Measurements from ENCODE around the gene NSMCE3.

Gene NSMCE3

DNA sequence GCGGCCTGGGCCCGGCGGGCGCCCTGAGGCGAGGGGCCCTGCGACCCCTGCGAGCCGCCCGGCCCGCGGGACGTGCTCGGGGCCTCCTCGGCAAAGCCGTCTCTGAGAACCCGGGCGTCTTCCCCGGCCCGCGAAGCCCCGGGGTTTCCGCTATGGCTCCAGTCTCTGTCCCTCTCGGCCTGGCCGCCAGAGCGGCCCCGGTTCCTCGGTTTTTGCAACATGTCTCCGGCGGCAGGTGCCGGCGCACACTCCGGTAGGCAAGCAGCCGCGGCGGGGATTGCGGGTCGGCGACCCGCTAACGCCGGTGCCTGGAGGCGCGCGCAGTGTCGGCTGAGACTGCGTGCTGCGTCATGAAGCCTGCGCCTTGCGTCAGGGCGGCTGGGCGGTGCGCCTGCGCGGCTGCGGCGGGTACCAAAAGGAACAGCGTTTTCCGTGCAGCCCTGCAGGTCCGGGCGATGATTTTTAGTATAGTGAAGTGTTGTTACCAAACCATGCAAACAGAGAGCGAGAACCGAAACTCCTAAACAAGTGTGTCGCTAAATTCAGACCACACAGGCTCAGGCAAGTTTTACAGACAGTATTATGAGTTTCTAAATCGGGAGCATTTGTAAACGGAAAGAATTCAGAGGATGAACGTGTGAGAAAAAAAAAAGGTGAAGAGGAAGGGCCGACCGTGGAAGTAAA is at the start of gene NSMCE3:
NSMCE3 (minus strand) TSS at position 338 of the 684 bp plus-strand sequence; CDS start at position 221, 117 bp downstream.
- DNase-seq (ENCODE audit: low read depth), result peak; percentile 79

DNA sequence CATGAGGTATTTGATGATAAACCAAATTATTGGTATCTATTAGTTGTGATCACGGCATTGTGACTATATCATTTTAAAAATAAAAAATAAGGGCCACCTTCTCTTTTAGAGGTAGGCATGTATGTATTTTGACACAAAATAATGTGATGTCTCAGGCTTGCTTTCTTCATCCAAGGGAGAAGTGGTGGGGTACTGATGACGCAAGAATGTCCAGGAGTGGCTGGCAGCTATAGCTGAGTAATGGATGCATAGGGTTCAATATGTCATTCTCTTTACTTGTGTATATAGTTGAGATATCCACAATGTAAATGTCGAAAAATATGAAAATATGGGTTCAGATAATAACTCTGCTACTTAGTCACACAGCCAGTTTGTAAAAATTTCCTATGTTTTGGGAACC is 46.8 kb upstream of the NSMCE3 start:
- DNase-seq (ENCODE audit: low read depth), result no peak

DNA sequence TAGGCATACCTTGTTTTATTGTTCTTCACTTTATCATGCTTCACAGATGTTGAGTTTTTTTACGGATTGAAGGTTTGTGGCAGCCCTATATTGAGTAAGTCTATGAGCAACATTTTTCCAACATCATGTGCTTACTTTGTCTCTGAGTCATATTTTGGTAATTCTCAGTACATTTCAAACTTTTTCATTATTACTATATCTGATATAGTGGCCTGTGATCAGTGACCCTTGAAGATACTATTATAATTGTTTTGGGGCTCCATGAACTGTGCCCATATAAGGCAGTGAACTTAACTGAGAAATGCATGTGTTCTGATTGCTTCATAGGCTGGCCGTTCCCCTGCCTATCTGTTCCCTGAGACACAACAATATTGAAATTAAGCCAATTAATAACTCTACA is 42.8 kb upstream of the NSMCE3 start:
- no peak for DNase-seq (ENCODE audit: low read depth)

DNA sequence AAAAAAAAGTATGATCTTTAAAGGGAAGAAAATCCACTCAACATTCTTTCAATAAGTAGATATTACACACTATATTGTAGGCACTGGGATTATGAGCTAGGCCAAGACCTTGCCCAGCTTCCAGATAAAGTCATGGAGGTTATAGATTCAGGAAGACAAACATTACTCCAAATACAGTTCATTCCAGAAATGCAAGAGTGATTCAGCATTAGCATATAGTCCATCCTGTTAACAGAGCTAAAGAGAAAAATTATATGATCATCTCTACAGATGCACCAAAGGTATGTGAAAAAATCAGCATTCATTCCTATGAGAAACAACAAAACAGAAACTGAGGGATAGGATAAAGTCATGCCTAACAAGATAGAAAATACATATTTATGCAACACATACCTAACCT is 42.1 kb upstream of the NSMCE3 start:
- no peak for DNase-seq (ENCODE audit: low read depth)

DNA sequence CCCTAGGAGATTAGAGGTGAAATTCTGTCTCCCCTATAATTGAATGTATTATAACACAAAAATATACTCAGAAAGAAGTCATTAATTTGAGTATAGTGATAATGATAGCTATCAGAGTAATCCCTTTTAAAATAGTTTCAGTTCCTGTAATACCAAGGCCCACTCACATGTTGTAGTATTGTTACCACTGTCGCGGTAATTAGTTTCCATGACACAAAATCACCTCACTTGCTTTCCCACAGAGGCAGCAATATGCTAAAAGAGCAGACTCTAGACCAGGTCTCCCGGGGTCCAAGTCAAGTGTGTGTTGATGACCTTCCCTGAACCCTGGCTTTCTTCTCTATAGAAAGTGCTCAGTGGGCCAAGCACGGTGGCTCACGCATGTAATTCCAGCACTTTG is 39.5 kb upstream of the NSMCE3 start:
- DNase-seq (ENCODE audit: low read depth), result no peak

DNA sequence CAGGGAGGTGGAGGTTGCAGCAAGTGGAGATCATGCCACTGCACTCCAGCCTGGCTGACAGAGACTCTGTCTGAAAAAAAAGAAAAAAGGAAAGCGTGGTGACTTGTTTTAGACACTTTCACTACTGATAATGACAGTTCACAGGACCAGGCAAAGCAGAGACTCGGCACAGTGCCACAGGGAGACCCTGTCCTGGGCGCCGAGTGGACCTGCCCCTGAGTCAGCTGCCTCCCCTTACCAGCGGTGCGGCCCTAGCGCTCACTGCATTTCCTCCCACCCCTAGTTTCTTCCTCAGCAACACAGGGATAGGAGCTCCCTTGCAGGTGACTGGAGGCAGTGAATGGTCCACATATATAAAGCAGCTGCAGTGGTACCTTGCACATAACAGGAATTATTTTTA is 38.7 kb upstream of the NSMCE3 start:
- DNase-seq (ENCODE audit: low read depth), result no peak

DNA sequence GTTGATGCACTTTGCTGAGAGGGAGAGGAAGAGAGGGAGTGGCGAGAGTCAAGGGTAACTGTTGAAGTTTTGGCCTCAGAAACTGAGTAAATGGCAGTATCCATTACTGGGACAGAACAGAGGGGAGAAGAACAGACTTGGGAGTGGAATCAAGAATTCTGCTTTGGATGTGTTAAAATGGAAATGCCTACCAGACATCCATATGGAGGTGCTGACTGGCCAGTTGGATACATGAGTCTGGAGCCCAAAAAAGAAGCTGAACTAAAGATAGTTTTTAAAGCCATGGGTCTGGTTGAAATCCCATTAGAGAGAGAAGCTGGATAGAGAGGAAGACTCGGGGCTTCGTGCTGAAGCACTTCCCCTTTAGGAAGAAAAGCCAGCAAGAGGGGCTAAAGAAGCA is 35.9 kb upstream of the NSMCE3 start:
- DNase-seq (ENCODE audit: low read depth), result no peak

DNA sequence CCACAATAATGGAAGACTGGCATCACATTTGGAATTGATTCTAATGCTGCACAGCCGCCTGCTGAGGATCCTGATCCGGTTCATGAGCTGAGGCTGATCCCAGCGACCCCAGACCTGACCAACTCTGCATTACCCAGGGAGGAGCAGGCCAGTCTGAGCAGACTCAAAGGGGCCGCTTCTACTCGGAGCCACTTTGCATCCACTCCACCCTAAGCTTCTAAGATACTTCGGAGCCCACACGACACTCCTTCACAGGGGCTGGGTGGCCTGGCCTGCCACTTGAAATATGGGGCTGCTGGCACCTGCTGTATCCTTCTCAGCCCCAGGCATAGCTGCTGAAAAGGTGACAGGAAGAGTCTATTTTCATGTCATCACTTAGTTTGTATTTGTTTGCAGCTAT is 33.2 kb upstream of the NSMCE3 start:
- no peak for DNase-seq (ENCODE audit: low read depth)

DNA sequence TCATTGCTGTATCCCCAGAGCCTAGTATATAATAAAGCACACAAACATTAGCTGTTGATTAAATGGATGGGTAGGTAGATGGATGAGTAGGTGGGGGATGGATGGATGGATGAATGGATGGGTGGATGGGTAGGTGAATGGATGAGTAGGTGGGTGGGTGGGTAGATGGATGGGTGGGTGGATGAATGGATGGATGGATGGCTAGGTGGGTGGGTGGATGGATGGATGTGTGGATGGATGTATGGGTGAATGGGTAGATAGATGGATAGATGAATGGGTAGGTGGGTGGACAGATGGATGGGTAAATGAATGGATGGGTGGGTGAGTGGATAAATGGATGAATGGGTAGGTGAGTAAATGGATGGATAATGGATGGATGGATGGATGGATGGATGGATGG is 30.2 kb upstream of the NSMCE3 start:
- DNase-seq (ENCODE audit: low read depth), result no peak

DNA sequence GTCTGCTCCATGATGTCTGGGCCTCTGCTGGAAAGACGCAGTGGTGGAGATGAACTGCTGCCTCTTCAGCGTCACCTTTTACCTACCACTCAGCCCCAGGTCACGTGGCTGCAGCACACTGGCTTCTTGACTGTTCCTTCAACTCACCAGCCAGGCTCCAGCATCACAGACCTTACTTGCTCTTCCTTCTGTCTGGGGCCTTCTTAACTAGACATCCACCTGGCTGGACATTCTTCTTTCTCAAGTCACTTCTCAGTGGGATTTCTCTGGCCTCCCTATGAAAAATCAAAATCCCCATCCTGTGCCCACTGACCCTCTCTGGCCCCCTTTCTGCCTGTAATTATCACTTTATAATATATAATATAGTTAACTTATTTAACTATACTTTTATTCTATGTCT is 29.7 kb upstream of the NSMCE3 start:
- no peak for DNase-seq (ENCODE audit: low read depth)

DNA sequence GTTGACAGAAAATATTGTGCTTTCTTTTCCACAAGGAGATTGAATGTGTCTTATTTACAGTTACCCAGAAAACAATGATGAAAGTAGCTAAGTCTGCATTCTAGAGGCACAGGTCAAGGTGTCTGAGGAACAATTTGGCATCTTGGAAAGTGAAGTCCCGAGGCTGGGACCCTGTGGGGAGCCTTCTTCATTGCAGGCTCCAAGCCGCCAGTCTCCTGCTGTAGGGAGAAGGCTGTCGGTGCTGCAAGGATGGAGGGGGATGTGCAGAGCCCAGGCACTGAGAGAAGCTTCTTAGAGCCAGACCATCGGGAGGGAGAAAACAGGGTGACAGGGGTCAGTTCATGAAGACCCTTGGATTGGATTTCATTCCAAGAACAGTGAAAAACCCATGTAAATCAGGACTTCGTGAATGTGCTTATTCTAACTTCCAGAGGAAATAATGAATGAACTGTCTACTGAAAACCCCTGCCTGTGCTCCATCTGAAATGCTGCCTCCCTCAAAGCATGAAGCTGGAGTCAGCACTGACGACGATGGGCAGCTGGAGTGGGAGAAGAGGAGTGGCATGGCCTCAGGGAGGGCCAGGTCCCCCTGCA is 25.2 kb upstream of the NSMCE3 start:
- DNase-seq (ENCODE audit: low read depth), result no peak

DNA sequence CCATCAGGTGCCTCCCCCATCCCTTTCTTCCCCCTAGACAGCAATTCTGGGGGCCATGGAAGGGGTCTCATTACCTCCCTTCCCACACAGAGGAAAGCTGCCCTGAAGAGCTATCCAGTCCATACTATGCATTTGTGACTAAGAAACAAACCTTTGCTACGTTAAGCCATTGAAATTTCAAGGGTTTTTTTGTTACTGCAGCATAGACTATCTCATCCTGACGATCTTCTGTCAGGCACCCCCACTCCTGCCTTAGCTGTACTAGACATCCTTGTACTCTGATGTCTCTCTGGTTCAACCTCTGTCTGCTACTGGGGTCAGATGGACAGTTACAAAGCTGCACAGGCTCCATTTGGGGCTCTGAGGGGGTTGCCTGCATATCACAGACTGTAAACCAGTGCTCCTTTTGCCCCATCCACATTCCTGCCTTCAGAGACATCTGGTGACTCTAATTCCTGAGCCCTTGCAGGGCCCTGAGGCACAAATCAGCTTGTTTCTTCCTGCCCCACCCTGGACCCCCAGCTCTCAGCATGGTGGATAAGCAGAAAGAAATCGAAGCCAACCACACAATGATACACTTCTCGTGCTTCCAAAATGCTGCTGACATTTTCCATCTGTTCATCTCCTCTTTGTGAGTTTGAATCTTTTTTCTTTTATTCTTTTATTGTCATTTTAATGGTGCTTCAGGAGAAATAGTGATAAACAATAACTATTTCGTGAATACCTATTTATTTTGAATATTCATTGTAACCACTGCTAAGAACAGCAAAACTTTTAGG is 21.6 kb upstream of the NSMCE3 start:
- DNase-seq (ENCODE audit: low read depth), result no peak

DNA sequence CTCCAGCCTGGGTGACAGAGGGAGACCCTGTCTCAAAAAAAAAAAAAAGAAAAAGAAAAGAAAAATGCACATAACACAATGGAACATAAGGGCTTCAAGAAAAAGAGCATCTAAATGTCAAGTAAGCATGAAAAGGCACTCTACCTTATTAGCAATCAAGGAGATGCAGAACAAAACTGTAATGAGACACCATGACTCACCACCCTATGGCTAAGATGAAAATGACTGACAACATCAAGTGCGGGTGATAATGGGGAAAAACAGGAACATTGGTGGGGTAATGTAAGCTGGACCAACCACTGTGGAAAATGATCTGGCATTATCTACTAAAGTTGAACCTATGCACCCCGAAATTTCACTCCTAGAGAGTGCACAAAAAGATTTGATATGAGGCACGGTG is 19.6 kb upstream of the NSMCE3 start:
- DNase-seq (ENCODE audit: low read depth), result no peak

DNA sequence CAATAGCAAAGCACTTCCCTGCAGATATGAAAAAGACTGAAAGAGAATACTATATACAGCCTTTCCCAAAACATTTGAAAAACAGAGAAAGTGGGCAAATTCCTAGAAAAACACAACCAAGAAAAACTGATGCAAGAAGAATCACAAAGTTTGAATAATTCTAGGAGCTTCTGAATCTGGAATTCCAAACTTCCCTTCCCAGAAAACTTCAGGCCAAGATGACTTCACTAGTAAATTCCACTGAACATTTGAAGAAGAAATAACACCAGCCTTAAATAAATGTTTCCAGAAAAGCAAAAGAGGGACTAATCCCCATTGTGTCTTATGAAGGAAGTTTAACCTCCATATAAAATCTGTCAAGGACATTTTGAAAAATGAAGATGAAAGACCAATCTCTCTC is 15.8 kb upstream of the NSMCE3 start:
- no peak for DNase-seq (ENCODE audit: low read depth)

DNA sequence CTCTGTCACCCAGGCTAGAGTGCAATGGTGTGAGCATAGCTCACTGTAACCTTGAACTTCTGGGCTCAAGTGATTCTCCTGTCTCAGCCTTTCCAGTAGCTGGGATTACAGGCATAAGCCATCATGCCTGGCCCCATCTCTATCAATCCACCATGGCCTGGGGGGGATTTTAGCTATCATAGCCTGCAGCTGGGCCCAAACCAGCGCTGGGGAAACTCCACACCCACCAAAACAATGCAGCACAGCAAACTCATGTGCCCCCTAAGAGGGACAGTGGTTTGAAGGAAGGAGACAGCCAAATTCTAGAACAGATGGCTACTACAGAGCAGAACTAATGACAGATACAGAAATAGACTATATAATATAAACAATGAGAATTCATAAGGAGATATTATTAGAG is 13.8 kb upstream of the NSMCE3 start:
- DNase-seq (ENCODE audit: low read depth), result no peak

DNA sequence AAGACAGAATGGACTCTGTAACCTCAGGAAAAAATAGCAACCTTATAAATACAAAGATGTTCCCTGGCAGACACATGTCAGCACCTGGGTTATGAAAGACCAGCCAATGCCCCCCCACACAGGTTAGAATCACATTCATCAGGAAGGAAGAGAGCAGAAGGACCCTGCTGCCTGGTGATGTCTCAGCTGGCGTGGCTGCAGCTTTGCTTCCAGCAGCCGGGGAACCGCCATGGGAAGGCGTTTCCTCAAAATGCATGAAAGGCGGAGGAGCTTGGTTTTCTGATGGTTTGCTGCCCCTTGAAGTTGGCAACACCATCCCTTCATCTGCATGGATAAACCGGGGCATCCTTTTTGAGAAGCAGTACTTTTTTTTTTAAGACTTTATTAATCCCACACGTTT is 10.9 kb upstream of the NSMCE3 start:
- DNase-seq (ENCODE audit: low read depth), result no peak

DNA sequence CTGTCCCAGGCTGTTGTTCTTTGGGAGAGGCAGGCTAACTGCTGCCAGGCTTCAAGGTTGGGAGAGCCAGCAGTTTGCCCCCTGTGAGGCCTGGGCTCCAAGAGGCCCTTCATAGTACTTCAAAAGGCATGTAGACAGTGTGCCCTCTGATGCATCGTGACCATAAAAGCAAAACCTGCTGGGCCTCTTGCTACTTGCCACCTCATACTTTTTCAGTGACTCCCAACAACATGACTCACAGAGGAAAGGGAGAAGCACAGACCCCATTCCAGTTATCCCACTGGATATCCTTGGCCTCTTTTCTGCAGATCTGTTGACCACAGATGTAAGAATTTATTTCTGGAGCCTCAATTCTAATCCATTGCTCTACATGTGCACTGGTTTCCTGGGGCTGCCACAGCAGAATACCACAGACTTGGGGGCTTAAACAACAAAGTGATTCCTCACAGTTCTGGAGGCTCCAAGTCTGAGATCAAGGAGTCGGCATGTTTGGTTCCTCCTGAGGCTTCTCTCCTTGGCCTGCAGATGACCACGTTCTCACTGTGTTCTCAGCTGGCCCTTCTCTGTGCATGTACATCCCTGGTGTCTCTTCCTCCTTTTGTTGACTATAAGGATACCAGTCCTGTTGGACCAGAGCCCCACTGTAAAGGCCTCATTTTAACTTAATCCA is 8.9 kb upstream of the NSMCE3 start:
- DNase-seq (ENCODE audit: low read depth), result no peak

DNA sequence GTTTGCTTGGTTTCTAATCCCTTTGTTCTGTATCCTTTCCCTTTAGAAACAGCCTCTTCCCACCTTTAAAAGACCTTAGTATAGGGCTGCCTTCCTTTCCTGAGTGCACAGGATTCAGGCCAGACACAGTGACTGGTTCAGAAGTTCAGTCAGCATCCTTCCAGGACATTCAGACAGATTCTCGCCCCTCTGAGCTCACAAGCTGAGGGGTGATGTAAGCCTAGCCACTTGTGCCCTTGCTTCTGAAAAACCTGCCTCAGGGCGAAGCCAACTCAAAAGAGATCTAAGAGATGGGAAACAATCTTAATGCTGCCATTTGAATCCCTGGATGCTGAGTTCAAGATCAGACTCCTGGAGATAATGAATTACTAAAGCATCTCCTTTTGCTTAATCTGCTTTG is 6.7 kb upstream of the NSMCE3 start:
- no peak for DNase-seq (ENCODE audit: low read depth)

DNA sequence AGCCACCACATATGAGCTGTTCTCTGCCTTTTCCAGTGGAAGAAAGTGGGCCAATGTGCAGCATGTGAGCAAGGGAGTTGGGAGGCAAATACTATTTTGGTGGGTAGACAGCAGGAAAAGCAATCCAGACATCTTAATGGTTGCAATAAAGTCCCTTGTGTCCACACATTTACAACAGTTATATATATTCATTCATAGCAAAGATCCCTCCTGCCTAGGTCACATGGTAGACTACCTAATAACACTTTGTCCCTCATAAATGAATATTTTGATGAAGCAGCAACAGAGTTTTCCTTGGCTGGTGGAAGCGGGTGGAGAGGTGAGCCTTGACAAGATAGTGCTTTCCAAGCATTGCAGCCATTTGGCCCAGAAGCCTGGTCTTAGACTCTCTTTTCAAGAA is 6.2 kb upstream of the NSMCE3 start:
- no peak for DNase-seq (ENCODE audit: low read depth)

DNA sequence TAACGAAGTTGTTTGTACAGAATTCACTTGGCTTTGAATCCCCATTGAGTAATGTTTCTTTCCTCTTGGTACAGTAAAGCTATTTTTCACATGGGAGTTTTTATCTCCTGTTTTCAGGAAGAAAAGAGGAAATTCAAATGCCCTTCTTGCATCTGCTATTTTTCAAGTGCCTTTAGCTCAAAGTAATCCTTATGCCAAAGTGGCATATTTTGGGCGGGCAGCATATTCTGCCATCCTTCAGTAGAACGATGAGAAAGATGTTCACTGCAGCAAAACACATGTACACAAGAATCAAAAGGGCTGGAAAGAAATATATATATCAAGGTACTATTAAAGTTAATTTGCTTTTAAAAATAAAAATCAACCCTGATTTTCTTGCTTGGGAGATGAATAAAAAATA is 5.3 kb upstream of the NSMCE3 start:
- no peak for DNase-seq (ENCODE audit: low read depth)

DNA sequence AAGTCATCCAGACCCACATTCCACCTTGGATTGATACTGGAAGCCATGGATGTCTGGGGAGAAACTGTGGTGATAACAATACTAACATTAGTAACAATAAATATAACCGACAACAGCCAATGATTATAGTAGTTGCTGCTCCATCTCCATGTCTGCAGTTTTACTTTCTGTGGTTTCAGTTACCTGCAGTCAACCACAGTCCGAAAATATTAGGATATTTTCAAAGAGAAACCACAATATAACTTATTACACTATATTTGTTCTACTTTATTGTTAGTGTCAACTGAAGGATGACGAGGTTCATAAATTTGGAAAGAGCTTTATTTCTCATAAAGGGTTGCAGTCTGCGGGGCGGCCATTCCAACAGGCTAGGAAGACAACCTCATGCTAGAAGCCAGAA is 2.6 kb upstream of the NSMCE3 start:
- DNase-seq (ENCODE audit: low read depth), result no peak

DNA sequence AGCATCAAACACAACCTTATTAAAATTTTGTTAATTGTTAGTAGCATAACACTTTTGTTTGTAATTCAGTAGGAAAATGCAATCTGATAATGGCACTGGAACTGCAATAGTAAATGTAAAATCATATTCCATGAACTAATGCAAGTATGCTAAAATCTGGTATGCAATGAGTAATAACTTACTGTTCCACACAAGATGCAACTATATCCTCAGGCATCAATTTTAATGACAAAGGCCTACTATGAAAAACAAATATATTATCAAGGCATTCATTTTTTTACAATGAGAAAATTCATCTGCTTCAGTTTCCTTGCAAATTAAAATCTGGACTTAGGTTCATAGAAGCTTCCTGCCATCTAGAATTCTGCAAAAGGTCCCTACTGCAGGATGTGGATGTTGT is 1.4 kb upstream of the NSMCE3 start:
- no peak for DNase-seq (ENCODE audit: low read depth)

Data from T-helper 22 cell (primary cell).